Activated B cell treated with CpG ODN at 0.5 μM for 24 hours (primary cell): Measurements from ENCODE around the gene CRTC3. TPM values are rescaled to one million over a fixed set of nuclear protein-coding genes. Genes with fewer than 3 reads are reported as not detected.

Experiments
- ATAC-seq: fragments of 200-7000 bp; cut with Tn5 transposase; one replicate; pipeline ENCODE4 v1.10.0; 2021; ENCODE audit warnings: low read depth, mild to moderate bottlenecking, moderate library complexity
- CTCF ChIA-PET: fragments of 350-600 bp; sonication (Branson Sonifier 250); formaldehyde crosslinking; loops from one replicate; lab custom pipeline; 2021; ENCODE audit warnings: antibody characterized with exemption; lab: Charles Lee
- POLR2A ChIA-PET: fragments of 350-600 bp; sonication (Branson Sonifier 250); formaldehyde crosslinking; loops from one replicate; lab custom pipeline; 2021; ENCODE audit warnings: antibody characterized with exemption; lab: Charles Lee
- DNase-seq: peaks from one replicate; pipeline ENCODE4 v3.0.0; 2022
- H3K27ac Mint-ChIP-seq: one replicate; pipeline ENCODE4 v1.8.0; 2020; ENCODE audit warnings: mixed read lengths
- H3K27me3 Mint-ChIP-seq: one replicate; pipeline ENCODE4 v1.8.0; 2021; ENCODE audit warnings: mixed read lengths
- H3K36me3 Mint-ChIP-seq: one replicate; pipeline ENCODE4 v1.8.0; 2021; ENCODE audit warnings: low read depth, mixed read lengths
- H3K4me1 Mint-ChIP-seq: one replicate; pipeline ENCODE4 v1.8.0; 2021; ENCODE audit warnings: mixed read lengths
- H3K4me3 Mint-ChIP-seq: one replicate; pipeline ENCODE4 v1.8.0; 2020; ENCODE audit warnings: mild to moderate bottlenecking, mixed read lengths
- H3K9me3 Mint-ChIP-seq: one replicate; pipeline ENCODE4 v1.8.0; 2020; ENCODE audit warnings: mixed read lengths
- CTCF ChIP-seq: fragments of 200-600 bp; IDR thresholded peaks from one replicate; pipeline ENCODE4 v1.8.0; 2022; ENCODE audit warnings: antibody characterized with exemption, mild to moderate bottlenecking
- intact Hi-C: fragments of 100-400 bp; cut with micrococcal nuclease; formaldehyde crosslinking; loops from one replicate; pipeline ENCODE4 v1.15.1; 2024
- total RNA-seq: library from RNA; stranded (reverse); gene quantifications from 2 replicates; pipeline ENCODE4 v1.2.3, GENCODE V29; 2022

Gene CRTC3
- total RNA-seq, 1 donor from 2014 or later = 65.0 TPM

GRCh38 chr15:90620379-90621067, 90.8 kb downstream of the CRTC3 start:
- ChIA-PET CTCF (interaction anchor here (1.7 kb wide), 1 partner anchor 258 kb away, joined by 4 read pairs; no protein-coding TSS in a partner anchor), POLR2A (interaction anchor here (0.6 kb wide), 1 partner anchor 106 kb away, joined by 4 read pairs; no protein-coding TSS in a partner anchor)
- intact Hi-C loops = no loop called here

GRCh38 chr15:90623854-90624253, 94.1 kb downstream of the CRTC3 start:
- no peak for TF ChIP-seq CTCF
- ChIA-PET POLR2A (no interaction called here), CTCF (no interaction called here)
- Mint-ChIP-seq H3K27me3 (no peaks in the 10 kb centered on the region), H3K9me3 (no peaks in the 10 kb centered on the region), H3K4me1 (peaks cover 16% of the 10 kb centered on the region), H3K27ac (no peak overlapping the region), H3K36me3 (peaks cover 34% of the 10 kb centered on the region), H3K4me3 (no peak overlapping the region)
- DNase-seq (no peak), ATAC-seq (no peak)
- intact Hi-C loops = no loop called here

More at GRCh38 chr15:90620379-90621067, 90.8 kb downstream of the CRTC3 start:
- ATAC-seq = peak; percentile 96
- peaks cover 16% of the 10 kb centered on the region for H3K4me1 Mint-ChIP-seq
- H3K36me3 Mint-ChIP-seq = peaks cover 32% of the 10 kb centered on the region
- peak overlapping the region; percentile 29 for H3K4me3 Mint-ChIP-seq
- H3K27ac Mint-ChIP-seq = peak overlapping the region; percentile 88
- no peaks in the 10 kb centered on the region for H3K9me3 Mint-ChIP-seq
- TF ChIP-seq CTCF = no peak
- peak; percentile 28 for DNase-seq
- no peaks in the 10 kb centered on the region for H3K27me3 Mint-ChIP-seq

GRCh38 chr15:90624278-90624981, 94.7 kb downstream of the CRTC3 start:
- Mint-ChIP-seq H3K36me3 (peaks cover 39% of the 10 kb centered on the region), H3K27ac (no peak overlapping the region), H3K4me1 (peaks cover 15% of the 10 kb centered on the region), H3K9me3 (no peaks in the 10 kb centered on the region), H3K27me3 (no peaks in the 10 kb centered on the region), H3K4me3 (no peak overlapping the region)
- intact Hi-C loops = no loop called here
- CTCF ChIA-PET = no interaction called here
- ATAC-seq (no peak), DNase-seq (no peak)
- TF ChIP-seq CTCF = no peak
- POLR2A ChIA-PET = no interaction called here

GRCh38 chr15:90625037-90625436, 95.3 kb downstream of the CRTC3 start:
- ChIA-PET POLR2A (no interaction called here), CTCF (no interaction called here)
- peaks cover 44% of the 10 kb centered on the region for H3K36me3 Mint-ChIP-seq
- no peak for DNase-seq
- no peak overlapping the region for H3K27ac Mint-ChIP-seq
- ATAC-seq = no peak
- TF ChIP-seq CTCF = no peak
- intact Hi-C loops = no loop called here
- peaks cover 9% of the 10 kb centered on the region for H3K4me1 Mint-ChIP-seq
- H3K9me3 Mint-ChIP-seq = no peaks in the 10 kb centered on the region
- no peaks in the 10 kb centered on the region for H3K27me3 Mint-ChIP-seq
- no peak overlapping the region for H3K4me3 Mint-ChIP-seq

- TF ChIP-seq CTCF = no peak
- intact Hi-C loops = no loop called here
- ChIA-PET CTCF (interaction anchor here (1.3 kb wide), 1 partner anchor 257 kb away, joined by 3 read pairs; no protein-coding TSS in a partner anchor), POLR2A (no interaction called here)
- no peak for DNase-seq
- Mint-ChIP-seq H3K27ac (no peak overlapping the region), H3K36me3 (peaks cover 69% of the 10 kb centered on the region), H3K27me3 (no peaks in the 10 kb centered on the region), H3K4me3 (no peak overlapping the region), H3K4me1 (no peaks in the 10 kb centered on the region), H3K9me3 (no peaks in the 10 kb centered on the region)
- no peak for ATAC-seq
These were observed 99.5 kb downstream of the CRTC3 start for GRCh38 chr15:90629217-90629616.
